Thoracic aorta (tissue), 2 donors: ENCODE measurements around the gene ABTB2. TPM values are rescaled to one million over a fixed set of nuclear protein-coding genes. Genes with fewer than 3 reads are reported as not detected.

Experiments
- ATAC-seq: fragments of 150-250 bp; one replicate; pipeline ENCODE4 v1.8.0; 2017; ENCODE audit warnings: low read depth; ENCODE audit not compliant: insufficient number of reproducible peaks, low FRiP score
- DNase-seq: peaks from one replicate; pipeline ENCODE4 v3.0.0-alpha.2; 2020; ENCODE audit warnings: low spot score
- H3K27ac ChIP-seq, 2 donors: fragments of 200-600 bp; sonication (generic); 1 replicate in 1 of 2; 2 replicates in 1 of 2; pipeline ENCODE4 v1.5.1; 2016; ENCODE audit warnings: mild to moderate bottlenecking in 2 of 2, moderate library complexity in 2 of 2
- H3K27me3 ChIP-seq: fragments of 200-600 bp; sonication (generic); replicated peaks from 2 replicates; pipeline ENCODE4 v1.6.0; 2016; ENCODE audit warnings: mild to moderate bottlenecking; ENCODE audit not compliant: insufficient read depth
- H3K36me3 ChIP-seq: fragments of 200-600 bp; sonication (generic); one replicate; pipeline ENCODE4 v1.5.1; 2016
- H3K4me1 ChIP-seq, 2 donors: fragments of 200-600 bp; sonication (generic); 1 replicate in 1 of 2; 2 replicates in 1 of 2; pipeline versions ENCODE4 v1.5.1 to v1.6.0; 2016; ENCODE audit warnings: low read depth in 2 of 2, mild to moderate bottlenecking in 1 of 2; ENCODE audit not compliant: control insufficient read depth in 1 of 2
- H3K4me3 ChIP-seq: fragments of 200-600 bp; sonication (generic); 2 replicates; pipeline ENCODE4 v1.5.1; 2016; ENCODE audit warnings: mild to moderate bottlenecking
- H3K9me3 ChIP-seq: fragments of 200-600 bp; sonication (generic); 2 replicates; pipeline ENCODE4 v1.5.1; 2016
- total RNA-seq, 2 donors: library from RNA; depleted of rRNA; stranded (reverse); fragments of >200 nt; gene quantifications; one replicate each; pipeline versions ENCODE4 v1.1.0 to v1.2.3, GENCODE V29; 2016
- TF ChIP-seq, protein P1 (sequence below): fragments of 200-600 bp; sonication (generic); IDR thresholded peaks from one replicate; pipeline ENCODE4 v1.5.1; 2019; ENCODE audit warnings: antibody characterized with exemption

Gene ABTB2
- total RNA-seq, 2 donors from 2014 or later, result 12.3 to 31.0 TPM

DNA sequence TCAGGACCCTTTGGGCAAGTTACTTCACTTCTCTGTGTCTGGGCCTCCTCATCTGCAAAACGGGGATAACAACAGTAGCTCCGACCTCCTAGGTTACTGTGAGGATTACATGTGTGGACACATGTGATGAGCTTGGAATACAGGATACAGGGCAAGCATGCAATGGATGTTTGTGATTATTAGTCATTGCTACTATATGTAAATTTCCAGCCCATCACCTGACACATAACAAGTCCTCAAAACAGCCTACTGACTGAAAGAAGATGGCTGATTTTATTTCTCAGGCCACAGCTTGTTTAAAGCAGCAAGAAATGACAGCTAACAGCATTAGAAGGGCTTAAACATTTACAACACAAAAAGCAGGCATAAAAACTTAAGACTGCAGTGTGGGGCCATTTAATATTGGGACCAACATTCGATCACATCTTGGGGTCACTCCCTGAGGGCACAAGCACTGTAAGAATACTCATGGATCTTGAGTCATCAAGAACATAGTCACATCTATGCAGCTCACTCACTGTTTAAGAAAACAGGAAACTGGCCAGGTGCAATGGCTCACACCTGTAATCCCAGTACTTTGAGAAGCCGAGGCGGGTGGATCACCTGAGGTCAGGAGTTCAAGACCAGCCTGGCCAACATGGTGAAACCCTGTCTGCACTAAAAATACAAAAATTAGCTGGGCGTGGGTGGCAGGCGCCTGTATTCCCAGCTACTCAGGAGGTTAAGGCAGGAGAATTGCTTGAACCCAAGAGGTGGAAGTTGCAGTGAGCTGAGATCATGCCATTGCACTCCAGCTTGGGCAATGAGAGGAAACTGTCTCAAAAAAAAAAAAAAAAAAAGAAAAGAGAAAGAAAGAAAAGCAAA lies 49.5 kb downstream of the ABTB2 start:
- H3K27ac ChIP-seq, result peak overlapping the region; percentile 45 to 49
- TF ChIP-seq, protein P1, sequence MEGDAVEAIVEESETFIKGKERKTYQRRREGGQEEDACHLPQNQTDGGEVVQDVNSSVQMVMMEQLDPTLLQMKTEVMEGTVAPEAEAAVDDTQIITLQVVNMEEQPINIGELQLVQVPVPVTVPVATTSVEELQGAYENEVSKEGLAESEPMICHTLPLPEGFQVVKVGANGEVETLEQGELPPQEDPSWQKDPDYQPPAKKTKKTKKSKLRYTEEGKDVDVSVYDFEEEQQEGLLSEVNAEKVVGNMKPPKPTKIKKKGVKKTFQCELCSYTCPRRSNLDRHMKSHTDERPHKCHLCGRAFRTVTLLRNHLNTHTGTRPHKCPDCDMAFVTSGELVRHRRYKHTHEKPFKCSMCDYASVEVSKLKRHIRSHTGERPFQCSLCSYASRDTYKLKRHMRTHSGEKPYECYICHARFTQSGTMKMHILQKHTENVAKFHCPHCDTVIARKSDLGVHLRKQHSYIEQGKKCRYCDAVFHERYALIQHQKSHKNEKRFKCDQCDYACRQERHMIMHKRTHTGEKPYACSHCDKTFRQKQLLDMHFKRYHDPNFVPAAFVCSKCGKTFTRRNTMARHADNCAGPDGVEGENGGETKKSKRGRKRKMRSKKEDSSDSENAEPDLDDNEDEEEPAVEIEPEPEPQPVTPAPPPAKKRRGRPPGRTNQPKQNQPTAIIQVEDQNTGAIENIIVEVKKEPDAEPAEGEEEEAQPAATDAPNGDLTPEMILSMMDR, result no peak
- no peaks in the 10 kb centered on the region for H3K9me3 ChIP-seq
- no peaks in the 10 kb centered on the region for H3K36me3 ChIP-seq
- H3K4me1 ChIP-seq, result peaks cover 4 to 34% of the 10 kb centered on the region in 2 donors
- DNase-seq, result no peak
- ATAC-seq, result no peak
- no peak overlapping the region for H3K4me3 ChIP-seq
- no peaks in the 10 kb centered on the region for H3K27me3 ChIP-seq

DNA sequence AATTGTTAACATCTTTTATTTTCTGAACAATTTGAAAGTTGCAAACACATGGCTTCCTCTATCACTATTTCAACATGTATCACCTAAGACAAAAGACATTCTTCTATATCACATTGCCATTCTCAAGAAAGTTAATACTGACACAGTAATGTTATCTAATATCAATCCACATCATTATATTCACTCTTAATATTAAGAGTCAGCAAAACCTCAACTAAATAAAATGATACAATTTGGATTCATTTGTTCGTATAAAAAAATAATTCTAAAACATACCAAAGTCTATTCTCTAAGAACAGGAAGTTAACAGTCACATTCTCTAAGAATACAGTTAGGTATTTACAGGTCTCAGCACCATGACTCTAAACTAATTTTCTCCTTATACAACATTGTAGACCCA lies 52.0 kb downstream of the ABTB2 start:
- TF ChIP-seq, protein P1, result no peak
- no peak for ATAC-seq
- DNase-seq, result no peak
- no peak overlapping the region for H3K27ac ChIP-seq
- H3K4me1 ChIP-seq, result peaks cover 4 to 36% of the 10 kb centered on the region in 2 donors
- no peak overlapping the region for H3K4me3 ChIP-seq
- no peaks in the 10 kb centered on the region for H3K36me3 ChIP-seq
- H3K9me3 ChIP-seq, result no peaks in the 10 kb centered on the region
- no peaks in the 10 kb centered on the region for H3K27me3 ChIP-seq

DNA sequence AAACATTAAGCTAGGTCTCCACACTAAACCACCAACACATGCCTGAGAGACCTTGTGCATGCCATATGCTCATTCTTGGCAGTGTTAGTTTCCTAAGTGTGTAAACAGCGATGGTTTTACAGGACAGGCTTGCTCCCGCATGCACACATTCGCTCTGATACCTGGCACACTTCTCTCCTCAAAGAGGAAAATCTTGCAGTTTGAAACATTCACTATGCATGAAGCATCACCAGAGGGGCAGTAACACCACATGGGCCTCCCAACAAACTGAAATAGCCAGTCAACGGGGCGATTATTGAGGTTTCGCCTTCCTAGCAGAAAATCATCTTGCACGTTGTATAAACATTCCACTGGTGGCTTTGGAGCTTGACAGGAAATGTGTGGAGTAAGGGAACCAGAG lies 52.6 kb downstream of the ABTB2 start:
- Histone ChIP-seq H3K4me1 (peaks cover 4 to 30% of the 10 kb centered on the region in 2 donors), H3K9me3 (no peaks in the 10 kb centered on the region), H3K4me3 (no peak overlapping the region), H3K27ac (no peak overlapping the region), H3K27me3 (no peaks in the 10 kb centered on the region), H3K36me3 (no peaks in the 10 kb centered on the region)
- DNase-seq, result no peak
- TF ChIP-seq, protein P1, result no peak
- no peak for ATAC-seq

DNA sequence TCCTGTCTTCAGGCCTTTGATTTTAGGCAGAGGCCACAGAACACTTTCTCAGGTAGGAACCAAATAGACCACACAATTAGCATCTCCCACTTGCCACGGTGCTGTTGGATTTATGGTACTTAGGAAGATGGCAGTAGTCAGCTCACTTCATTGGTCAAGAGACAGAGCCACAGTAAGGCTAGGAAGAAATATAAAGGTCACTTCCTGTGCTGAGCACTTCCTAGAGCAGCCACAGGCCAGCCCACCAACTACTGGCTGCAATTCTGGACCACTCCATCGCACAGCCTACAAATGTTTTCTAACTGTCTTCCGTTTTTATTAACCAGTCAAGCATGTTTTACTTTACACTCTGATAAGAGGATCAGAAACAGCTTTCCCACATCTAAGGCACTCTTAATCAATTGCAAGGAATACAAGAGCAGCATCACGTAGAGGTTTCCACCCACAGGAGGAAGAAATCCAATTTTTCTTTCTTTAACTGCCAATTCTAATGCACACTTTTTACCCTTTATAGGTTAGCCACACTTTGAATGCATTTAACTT lies 54.7 kb downstream of the ABTB2 start:
- H3K4me1 ChIP-seq, result peaks cover 0 to 11% of the 10 kb centered on the region in 2 donors
- no peaks in the 10 kb centered on the region for H3K9me3 ChIP-seq
- H3K4me3 ChIP-seq, result no peak overlapping the region
- TF ChIP-seq, protein P1, result no peak
- no peak overlapping the region for H3K27ac ChIP-seq
- H3K27me3 ChIP-seq, result no peaks in the 10 kb centered on the region
- DNase-seq (no peak), ATAC-seq (no peak)
- no peaks in the 10 kb centered on the region for H3K36me3 ChIP-seq

DNA sequence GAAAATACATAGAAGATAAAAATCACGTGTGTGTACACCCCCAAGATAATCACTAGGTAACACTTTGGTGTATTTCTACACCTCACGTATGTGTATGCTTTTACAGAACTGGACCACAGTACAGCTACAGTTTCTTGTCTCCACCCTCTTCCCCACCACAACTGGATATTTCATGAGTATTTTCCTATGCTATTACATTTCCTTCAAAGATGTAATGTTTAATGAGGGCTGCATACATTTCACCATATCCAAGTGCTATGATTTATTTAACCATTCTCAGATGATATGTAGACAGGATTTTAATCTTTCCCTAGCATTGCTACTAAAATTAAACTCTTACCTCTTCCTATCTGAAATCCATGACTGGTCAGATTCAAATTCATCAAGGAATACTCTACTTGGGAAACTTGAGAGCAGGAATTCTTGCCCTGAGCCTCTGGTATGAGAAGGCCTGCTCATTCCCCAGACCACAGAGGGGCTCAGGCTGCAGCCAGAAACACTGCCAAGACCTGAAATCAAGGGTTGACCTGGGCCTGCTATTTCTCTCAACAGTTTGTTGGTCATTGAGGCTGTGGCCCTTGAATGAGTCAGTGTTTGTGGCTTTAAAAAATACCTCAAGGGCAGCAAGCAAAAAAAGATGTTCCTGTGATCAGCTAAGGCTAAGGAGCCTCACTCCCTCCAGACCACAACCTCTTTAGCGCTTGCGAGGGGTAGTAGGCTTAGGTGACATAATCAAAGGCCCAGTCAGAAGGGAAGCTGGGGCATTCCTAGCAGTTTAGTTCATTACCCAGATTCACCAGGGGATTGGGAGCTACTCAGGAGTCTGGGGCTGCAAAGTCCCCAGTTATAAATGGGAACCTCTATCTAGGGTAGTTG lies 55.5 kb downstream of the ABTB2 start:
- no peaks in the 10 kb centered on the region for H3K27me3 ChIP-seq
- no peak overlapping the region for H3K27ac ChIP-seq
- TF ChIP-seq, protein P1, result no peak
- H3K4me1 ChIP-seq, result peaks cover 0 to 8% of the 10 kb centered on the region in 2 donors
- H3K9me3 ChIP-seq, result no peaks in the 10 kb centered on the region
- no peak overlapping the region for H3K4me3 ChIP-seq
- no peaks in the 10 kb centered on the region for H3K36me3 ChIP-seq
- DNase-seq (no peak), ATAC-seq (no peak)
